B cell (primary cell): ENCODE measurements around the gene FIBCD1. TPM values are rescaled to one million over a fixed set of nuclear protein-coding genes. Genes with fewer than 3 reads are reported as not detected.

Experiments used
- ATAC-seq: fragments of 200-7000 bp; cut with Tn5 transposase; one replicate; pipeline ENCODE4 v1.10.0; 2021; ENCODE audit warnings: low read depth, mild to moderate bottlenecking, moderate number of reproducible peaks, moderate library complexity
- CTCF ChIA-PET: fragments of 350-600 bp; sonication (Branson Sonifier 250); formaldehyde crosslinking; loops from one replicate; lab custom pipeline; 2021; ENCODE audit warnings: antibody characterized with exemption, inconsistent platforms; lab: Charles Lee
- POLR2A ChIA-PET: fragments of 350-600 bp; sonication (Branson Sonifier 250); formaldehyde crosslinking; loops from one replicate; lab custom pipeline; 2021; ENCODE audit warnings: antibody characterized with exemption; lab: Charles Lee
- DNase-seq: peaks from one replicate; pipeline ENCODE4 v3.0.0; 2013
- H2AFZ ChIP-seq: 2 replicates; pipeline ENCODE4 v1.6.1; 2012; ENCODE audit warnings: mild to moderate bottlenecking, low read depth, low read length; ENCODE audit not compliant: insufficient read depth, poor library complexity, severe bottlenecking
- H3K27ac ChIP-seq, 2 donors: 1 replicate in 1 of 2; 2 replicates in 1 of 2; pipeline ENCODE4 v1.5.1; 2012 to 2013; ENCODE audit warnings: low read length in 2 of 2, mild to moderate bottlenecking in 2 of 2, moderate library complexity in 1 of 2
- H3K27me3 ChIP-seq, 4 experiments: fragments of 200-600 bp in 1 of 4; sonication (generic) in 1 of 4; replicated peaks in 1 of 4; 1 replicate in 2 of 4; 2 replicates in 2 of 4; pipeline versions ENCODE4 v1.6.1 to v1.7.0; 2013 to 2016; ENCODE audit warnings: low read length in 3 of 4, mild to moderate bottlenecking in 2 of 4, mixed read lengths in 1 of 4, moderate library complexity in 1 of 4; ENCODE audit not compliant: insufficient read depth in 4 of 4, control insufficient read depth in 3 of 4; ENCODE audit errors: control extremely low read depth in 1 of 4
- H3K36me3 ChIP-seq, 2 experiments: replicated peaks in 1 of 2; 1 replicate in 1 of 2; 2 replicates in 1 of 2; pipeline versions ENCODE4 v1.6.1 to v1.7.1; 2013; ENCODE audit warnings: low read length in 1 of 2; ENCODE audit not compliant: insufficient read depth in 2 of 2, control insufficient read depth in 1 of 2; ENCODE audit errors: control extremely low read depth in 1 of 2, extremely low read depth in 1 of 2
- H3K4me1 ChIP-seq, 2 donors: fragments of 200-600 bp in 1 of 2; sonication (generic) in 1 of 2; 1 replicate in 1 of 2; 2 replicates in 1 of 2; pipeline versions ENCODE4 v1.5.1 to v1.6.1; 2013 to 2017; ENCODE audit warnings: low read length in 2 of 2; ENCODE audit not compliant: control insufficient read depth in 2 of 2, insufficient read depth in 2 of 2
- H3K4me2 ChIP-seq: replicated peaks from 2 replicates; pipeline ENCODE3; 2012; ENCODE audit warnings: mild to moderate bottlenecking, low read depth, low read length; ENCODE audit not compliant: poor library complexity, severe bottlenecking
- H3K4me3 ChIP-seq, 5 experiments: fragments of 200-600 bp in 1 of 5; sonication (generic) in 1 of 5; 1 replicate in 3 of 5; 2 replicates in 2 of 5; pipeline versions ENCODE4 v1.5.1 to v1.7.0; 2011 to 2016; ENCODE audit warnings: low read length in 4 of 5, mild to moderate bottlenecking in 4 of 5, low read depth in 2 of 5, control low read depth in 1 of 5, moderate library complexity in 1 of 5; ENCODE audit not compliant: insufficient read depth in 1 of 5; ENCODE audit errors: control extremely low read depth in 1 of 5, extremely low read depth in 1 of 5
- H3K79me2 ChIP-seq: fragments of 200-600 bp; sonication (generic); one replicate; pipeline ENCODE4 v1.6.0; 2016; ENCODE audit warnings: low read length; ENCODE audit not compliant: control insufficient read depth, insufficient read depth
- H3K9ac ChIP-seq: fragments of 200-600 bp; sonication (generic); 2 replicates; pipeline ENCODE4 v1.6.1; 2017; ENCODE audit warnings: mild to moderate bottlenecking, low read length, moderate library complexity
- H3K9me3 ChIP-seq, 3 donors: one replicate each; pipeline versions ENCODE4 v1.6.1 to v1.7.1; 2013; ENCODE audit warnings: low read length in 2 of 3; ENCODE audit not compliant: control insufficient read depth in 2 of 3, insufficient read depth in 1 of 3; ENCODE audit errors: control extremely low read depth in 1 of 3
- H4K20me1 ChIP-seq: 2 replicates; pipeline ENCODE4 v1.6.0; 2012; ENCODE audit warnings: mild to moderate bottlenecking, low read length; ENCODE audit not compliant: insufficient read depth, control insufficient read depth, poor library complexity, severe bottlenecking
- H3K27ac Mint-ChIP-seq: one replicate; pipeline ENCODE4 v1.8.0; 2021; ENCODE audit warnings: mixed read lengths
- H3K27me3 Mint-ChIP-seq: one replicate; pipeline ENCODE4 v1.8.0; 2021; ENCODE audit warnings: mixed read lengths
- H3K4me1 Mint-ChIP-seq: one replicate; pipeline ENCODE4 v1.8.0; 2021; ENCODE audit warnings: mixed read lengths
- H3K4me3 Mint-ChIP-seq: one replicate; pipeline ENCODE4 v1.8.0; 2021; ENCODE audit warnings: mixed read lengths
- H3K9me3 Mint-ChIP-seq: one replicate; pipeline ENCODE4 v1.8.0; 2022; ENCODE audit warnings: mixed read lengths; ENCODE audit not compliant: insufficient read depth
- CTCF ChIP-seq: fragments of 200-600 bp; IDR thresholded peaks from one replicate; pipeline ENCODE4 v1.8.0; 2022; ENCODE audit warnings: antibody characterized with exemption, mild to moderate bottlenecking
- EZH2 ChIP-seq: IDR thresholded peaks from 2 replicates; pipeline ENCODE4 v1.6.1; 2012; ENCODE audit warnings: borderline replicate concordance, low read depth, mild to moderate bottlenecking, moderate library complexity, low read length; ENCODE audit not compliant: insufficient read depth, poor library complexity, severe bottlenecking
- WGBS: methylation state at CpG from one replicate; pipeline ENCODE4 v1.1.5; 2013; ENCODE audit warnings: missing lambda C conversion rate; ENCODE audit not compliant: insufficient coverage; 5-methylcytosine and 5-hydroxymethylcytosine counted together
- intact Hi-C: fragments of 100-400 bp; cut with micrococcal nuclease; formaldehyde crosslinking; loops from one replicate; pipeline ENCODE4 v1.10.0; 2022
- polyA plus RNA-seq: library from polyadenylated mRNA; depleted of rRNA; stranded (reverse); fragments of >200 nt; gene quantifications from 2 replicates; pipeline ENCODE4 v1.2.3, GENCODE V29; 2012
- total RNA-seq, 2 donors: library from RNA; stranded (reverse); fragments of 120-200 nt in 1 of 2; gene quantifications; 1 replicate in 1 of 2; 2 replicates in 1 of 2; pipeline versions ENCODE4 v1.2.3 to v1.2.4, GENCODE V29; 2013 to 2022

The FIBCD1 gene
- total and polyA plus RNA-seq, 2 donors (not counting 1 experiment from before 2014, with no cell fraction given), result not detected

DNA sequence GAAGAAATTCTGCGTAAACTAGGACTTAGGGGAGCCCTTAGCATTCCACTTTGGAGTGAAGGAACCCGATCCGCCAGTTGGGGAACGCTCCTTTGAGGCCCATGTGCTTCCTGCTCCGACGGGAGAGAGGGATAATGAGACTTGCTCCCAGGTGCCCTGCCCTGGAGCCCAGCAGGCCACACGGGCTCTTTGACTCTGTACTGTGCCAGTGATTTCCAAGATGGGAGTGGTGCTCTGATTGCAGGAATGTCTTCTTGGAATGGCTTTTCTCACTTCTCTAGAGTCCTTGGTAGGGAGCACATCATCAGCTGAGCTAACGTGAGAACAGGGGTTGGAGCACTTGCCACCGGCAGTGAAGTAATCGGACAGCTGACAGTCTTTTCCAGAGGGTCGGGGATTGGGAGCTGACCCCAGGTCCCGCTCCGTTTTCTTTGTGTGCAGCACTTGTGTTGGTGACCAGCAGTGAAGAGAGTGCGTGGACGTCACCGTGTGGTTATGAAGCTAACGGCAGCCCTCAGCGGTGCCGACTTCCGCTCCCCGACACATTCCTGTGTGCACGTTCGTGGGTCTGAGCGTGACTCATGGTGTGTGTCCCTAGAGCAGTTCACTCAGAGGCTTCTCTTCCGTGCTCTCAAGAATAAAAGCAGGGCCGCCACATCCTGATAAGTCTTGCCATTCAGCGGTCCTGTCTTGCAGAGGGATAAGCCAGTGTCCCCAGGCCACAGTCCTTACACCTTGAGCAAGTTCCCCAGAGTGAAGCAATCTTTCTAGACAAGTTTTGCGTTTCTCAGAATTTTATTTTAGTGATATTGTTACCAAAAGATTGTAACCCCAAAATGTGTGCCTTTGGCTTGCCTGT, 78.4 kb downstream of the FIBCD1 start:
- no peak for ATAC-seq
- DNase-seq, result no peak
- Histone ChIP-seq H3K27ac (no peak overlapping the region), H3K9me3 (no peaks in the 10 kb centered on the region), H3K79me2 (no peaks in the 10 kb centered on the region), H3K9ac (no peak overlapping the region), H3K36me3 (peaks cover 0 to 10% of the 10 kb centered on the region in 2 experiments), H3K4me3 (no peak overlapping the region), H3K4me2 (no peak overlapping the region), H2AFZ (no peak overlapping the region), H4K20me1 (no peaks in the 10 kb centered on the region), H3K4me1 (no peaks in the 10 kb centered on the region), H3K27me3 (no peaks in the 10 kb centered on the region)
- 93% methylated on average over 27 of the region's 28 CpGs for WGBS
- H3K9me3 Mint-ChIP-seq, result no peaks in the 10 kb centered on the region
- no peak overlapping the region for H3K27ac Mint-ChIP-seq
- H3K27me3 Mint-ChIP-seq, result no peaks in the 10 kb centered on the region
- TF ChIP-seq EZH2 (no peak), CTCF (no peak)
- H3K4me3 Mint-ChIP-seq, result no peak overlapping the region
- ChIA-PET CTCF (interaction anchor here (1.2 to 8.3 kb wide), 4 partner anchors 89 to 187 kb away, joined by 3 to 142 read pairs (median 72); no protein-coding TSS in a partner anchor), POLR2A (no interaction called here)
- no peaks in the 10 kb centered on the region for H3K4me1 Mint-ChIP-seq
- intact Hi-C loops, result no loop called here
